GM12878 (cell line): ENCODE measurements around the gene CAPSL. TPM values are rescaled to one million over a fixed set of nuclear protein-coding genes. Genes with fewer than 3 reads are reported as not detected.

Experiments
- CREM ChIP-seq: IDR thresholded peaks from 2 replicates; pipeline ENCODE4 v1.6.1; 2014; ENCODE audit warnings: antibody characterized with exemption, low read depth
- EP300 ChIP-seq, 2 experiments: fragments of 150-350 bp in 1 of 2; IDR thresholded peaks; 2 replicates each; pipeline ENCODE4 v1.6.1; 2011 to 2012; ENCODE audit warnings: low read depth in 2 of 2, low read length in 2 of 2, borderline replicate concordance in 1 of 2, improper control_type of control experiment in 1 of 2, inconsistent platforms in 1 of 2; ENCODE audit not compliant: control insufficient read depth in 1 of 2
- KDM1A ChIP-seq: fragments of 200-600 bp; sonication (generic); IDR thresholded peaks from 2 replicates; pipeline ENCODE4 v1.6.1; 2016; ENCODE audit warnings: borderline replicate concordance
- NFXL1 ChIP-seq: fragments of 450-650 bp; IDR thresholded peaks from 2 replicates; pipeline ENCODE4 v1.6.1; 2017; ENCODE audit warnings: antibody characterized with exemption, mild to moderate bottlenecking, borderline replicate concordance
- PML ChIP-seq: IDR thresholded peaks from 2 replicates; pipeline ENCODE4 v1.6.1; 2012; ENCODE audit warnings: low read length, inconsistent platforms
- RAD21 ChIP-seq: IDR thresholded peaks from 2 replicates; pipeline ENCODE4 v1.6.1; 2011; ENCODE audit warnings: mild to moderate bottlenecking, low read depth, low read length, moderate library complexity; ENCODE audit not compliant: insufficient read depth
- SIN3A ChIP-seq: IDR thresholded peaks from 2 replicates; pipeline ENCODE4 v1.6.1; 2012; ENCODE audit warnings: low read depth, low read length, improper control_type of control experiment
- TARDBP ChIP-seq: IDR thresholded peaks from 2 replicates; pipeline ENCODE4 v1.6.1; 2016; ENCODE audit warnings: borderline replicate concordance
- ZNF384 ChIP-seq: IDR thresholded peaks from 2 replicates; pipeline ENCODE4 v1.6.1; 2012; ENCODE audit warnings: low read depth, mild to moderate bottlenecking, low read length, improper control_type of control experiment, borderline replicate concordance
- polyA plus RNA-seq, 11 experiments: library from polyadenylated mRNA; depleted of rRNA in 4 of 11; unstranded in 6 of 11; stranded (reverse) in 5 of 11; fragments of >200 nt; fragmentation: Nextera tagmentation in 4 of 11; fragmentation: Illumina TruSeq in 1 of 11; extraction: Ambion mirVana in 4 of 11; extraction: Trizol in 1 of 11; gene quantifications; 1 replicate in 1 of 11; 2 replicates in 10 of 11; pipeline versions ENCODE4 v1.2.1 to v1.2.3, GENCODE V29; 2011 to 2016; ENCODE audit warnings: inconsistent platforms in 2 of 11, missing spikeins in 2 of 11, low read depth in 1 of 11
- total RNA-seq, 4 experiments: library from RNA; depleted of rRNA in 3 of 4; stranded (reverse); fragments of >200 nt in 3 of 4; fragmentation: Illumina TruSeq in 1 of 4; extraction: Trizol in 1 of 4; gene quantifications; 2 replicates each; pipeline versions ENCODE4 v1.2.1 to v1.2.3, GENCODE V29; 2013 to 2021
- TF ChIP-seq, protein P1 (sequence below): fragments of 450-650 bp; formaldehyde crosslinking; IDR thresholded peaks from 2 replicates; pipeline ENCODE4 v1.4.0; 2020; ENCODE audit warnings: mild to moderate bottlenecking, moderate library complexity
- TF ChIP-seq, protein P2 (sequence below): IDR thresholded peaks from 2 replicates; pipeline ENCODE4 v1.6.1; 2012; ENCODE audit warnings: improper control_type of control experiment, low read depth, low read length; ENCODE audit not compliant: insufficient replicate concordance
- TF ChIP-seq, protein P3 (sequence below): fragments of 450-650 bp; IDR thresholded peaks from 2 replicates; pipeline ENCODE4 v1.6.1; 2017; ENCODE audit warnings: antibody characterized with exemption, mild to moderate bottlenecking, moderate library complexity
- TF ChIP-seq, protein P4 (sequence below): IDR thresholded peaks from 2 replicates; pipeline ENCODE4 v1.6.1; 2012; ENCODE audit warnings: low read depth, low read length, improper control_type of control experiment
- TF ChIP-seq, protein P5 (sequence below): IDR thresholded peaks from 2 replicates; pipeline ENCODE4 v1.6.1; 2012; ENCODE audit warnings: low read depth, low read length, improper control_type of control experiment

Gene CAPSL
- total and polyA plus RNA-seq, 10 of the 15 experiments (the other 5 are each of a cell fraction or from before 2014, with no cell fraction given), result 0.19 to 0.57 (median 0.20) TPM; not detected in 7

DNA sequence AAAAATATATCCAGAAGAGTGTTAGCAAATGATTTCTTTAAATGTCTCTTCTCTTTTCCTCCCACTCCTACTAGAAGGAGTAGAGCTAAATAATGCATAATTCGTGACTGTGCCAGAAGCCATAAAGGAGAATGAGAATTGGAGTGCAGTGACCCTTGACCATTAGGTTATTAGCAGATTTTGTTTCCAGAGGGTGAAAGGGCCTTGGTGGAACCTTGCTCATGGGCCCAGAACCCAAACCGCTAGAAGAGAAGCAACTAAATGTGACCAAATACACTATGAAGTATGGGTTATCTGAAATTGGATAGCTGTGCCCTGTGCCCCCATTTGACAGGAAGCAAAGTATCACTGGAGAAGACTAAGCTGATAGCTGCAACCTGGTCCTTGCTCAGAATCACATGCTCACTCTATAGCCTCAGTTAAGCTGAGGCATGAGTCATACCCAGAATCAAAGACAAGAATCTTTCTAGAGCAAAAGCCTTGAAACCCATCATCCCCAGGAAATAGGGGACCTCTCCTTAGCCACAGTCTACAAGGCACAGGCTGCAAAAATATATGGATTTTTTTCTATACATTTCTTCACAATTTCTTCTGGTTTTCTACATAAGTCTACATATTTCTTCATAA, 36.3 kb downstream of the CAPSL start (continued):
- TF ChIP-seq, protein P1, sequence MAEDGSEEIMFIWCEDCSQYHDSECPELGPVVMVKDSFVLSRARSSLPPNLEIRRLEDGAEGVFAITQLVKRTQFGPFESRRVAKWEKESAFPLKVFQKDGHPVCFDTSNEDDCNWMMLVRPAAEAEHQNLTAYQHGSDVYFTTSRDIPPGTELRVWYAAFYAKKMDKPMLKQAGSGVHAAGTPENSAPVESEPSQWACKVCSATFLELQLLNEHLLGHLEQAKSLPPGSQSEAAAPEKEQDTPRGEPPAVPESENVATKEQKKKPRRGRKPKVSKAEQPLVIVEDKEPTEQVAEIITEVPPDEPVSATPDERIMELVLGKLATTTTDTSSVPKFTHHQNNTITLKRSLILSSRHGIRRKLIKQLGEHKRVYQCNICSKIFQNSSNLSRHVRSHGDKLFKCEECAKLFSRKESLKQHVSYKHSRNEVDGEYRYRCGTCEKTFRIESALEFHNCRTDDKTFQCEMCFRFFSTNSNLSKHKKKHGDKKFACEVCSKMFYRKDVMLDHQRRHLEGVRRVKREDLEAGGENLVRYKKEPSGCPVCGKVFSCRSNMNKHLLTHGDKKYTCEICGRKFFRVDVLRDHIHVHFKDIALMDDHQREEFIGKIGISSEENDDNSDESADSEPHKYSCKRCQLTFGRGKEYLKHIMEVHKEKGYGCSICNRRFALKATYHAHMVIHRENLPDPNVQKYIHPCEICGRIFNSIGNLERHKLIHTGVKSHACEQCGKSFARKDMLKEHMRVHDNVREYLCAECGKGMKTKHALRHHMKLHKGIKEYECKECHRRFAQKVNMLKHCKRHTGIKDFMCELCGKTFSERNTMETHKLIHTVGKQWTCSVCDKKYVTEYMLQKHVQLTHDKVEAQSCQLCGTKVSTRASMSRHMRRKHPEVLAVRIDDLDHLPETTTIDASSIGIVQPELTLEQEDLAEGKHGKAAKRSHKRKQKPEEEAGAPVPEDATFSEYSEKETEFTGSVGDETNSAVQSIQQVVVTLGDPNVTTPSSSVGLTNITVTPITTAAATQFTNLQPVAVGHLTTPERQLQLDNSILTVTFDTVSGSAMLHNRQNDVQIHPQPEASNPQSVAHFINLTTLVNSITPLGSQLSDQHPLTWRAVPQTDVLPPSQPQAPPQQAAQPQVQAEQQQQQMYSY (CRISPR knock-in tag), result no peak
- TF ChIP-seq KDM1A (no peak), TARDBP (no peak), RAD21 (no peak), CREM (no peak; the same call in 1 of the 2 replicates), ZNF384 (no peak), PML (no peak), SIN3A (no peak), NFXL1 (no peak), EP300 (IDR thresholded peaks at IDR 0.05; ENCODE audit: borderline replicate concordance in 1 of 2, control insufficient read depth in 1 of 2, low read depth in 2 of 2, low read length in 2 of 2) (no peak)
- TF ChIP-seq, protein P2, sequence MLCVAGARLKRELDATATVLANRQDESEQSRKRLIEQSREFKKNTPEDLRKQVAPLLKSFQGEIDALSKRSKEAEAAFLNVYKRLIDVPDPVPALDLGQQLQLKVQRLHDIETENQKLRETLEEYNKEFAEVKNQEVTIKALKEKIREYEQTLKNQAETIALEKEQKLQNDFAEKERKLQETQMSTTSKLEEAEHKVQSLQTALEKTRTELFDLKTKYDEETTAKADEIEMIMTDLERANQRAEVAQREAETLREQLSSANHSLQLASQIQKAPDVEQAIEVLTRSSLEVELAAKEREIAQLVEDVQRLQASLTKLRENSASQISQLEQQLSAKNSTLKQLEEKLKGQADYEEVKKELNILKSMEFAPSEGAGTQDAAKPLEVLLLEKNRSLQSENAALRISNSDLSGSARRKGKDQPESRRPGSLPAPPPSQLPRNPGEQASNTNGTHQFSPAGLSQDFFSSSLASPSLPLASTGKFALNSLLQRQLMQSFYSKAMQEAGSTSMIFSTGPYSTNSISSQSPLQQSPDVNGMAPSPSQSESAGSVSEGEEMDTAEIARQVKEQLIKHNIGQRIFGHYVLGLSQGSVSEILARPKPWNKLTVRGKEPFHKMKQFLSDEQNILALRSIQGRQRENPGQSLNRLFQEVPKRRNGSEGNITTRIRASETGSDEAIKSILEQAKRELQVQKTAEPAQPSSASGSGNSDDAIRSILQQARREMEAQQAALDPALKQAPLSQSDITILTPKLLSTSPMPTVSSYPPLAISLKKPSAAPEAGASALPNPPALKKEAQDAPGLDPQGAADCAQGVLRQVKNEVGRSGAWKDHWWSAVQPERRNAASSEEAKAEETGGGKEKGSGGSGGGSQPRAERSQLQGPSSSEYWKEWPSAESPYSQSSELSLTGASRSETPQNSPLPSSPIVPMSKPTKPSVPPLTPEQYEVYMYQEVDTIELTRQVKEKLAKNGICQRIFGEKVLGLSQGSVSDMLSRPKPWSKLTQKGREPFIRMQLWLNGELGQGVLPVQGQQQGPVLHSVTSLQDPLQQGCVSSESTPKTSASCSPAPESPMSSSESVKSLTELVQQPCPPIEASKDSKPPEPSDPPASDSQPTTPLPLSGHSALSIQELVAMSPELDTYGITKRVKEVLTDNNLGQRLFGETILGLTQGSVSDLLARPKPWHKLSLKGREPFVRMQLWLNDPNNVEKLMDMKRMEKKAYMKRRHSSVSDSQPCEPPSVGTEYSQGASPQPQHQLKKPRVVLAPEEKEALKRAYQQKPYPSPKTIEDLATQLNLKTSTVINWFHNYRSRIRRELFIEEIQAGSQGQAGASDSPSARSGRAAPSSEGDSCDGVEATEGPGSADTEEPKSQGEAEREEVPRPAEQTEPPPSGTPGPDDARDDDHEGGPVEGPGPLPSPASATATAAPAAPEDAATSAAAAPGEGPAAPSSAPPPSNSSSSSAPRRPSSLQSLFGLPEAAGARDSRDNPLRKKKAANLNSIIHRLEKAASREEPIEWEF, result no peak
- TF ChIP-seq, protein P3, sequence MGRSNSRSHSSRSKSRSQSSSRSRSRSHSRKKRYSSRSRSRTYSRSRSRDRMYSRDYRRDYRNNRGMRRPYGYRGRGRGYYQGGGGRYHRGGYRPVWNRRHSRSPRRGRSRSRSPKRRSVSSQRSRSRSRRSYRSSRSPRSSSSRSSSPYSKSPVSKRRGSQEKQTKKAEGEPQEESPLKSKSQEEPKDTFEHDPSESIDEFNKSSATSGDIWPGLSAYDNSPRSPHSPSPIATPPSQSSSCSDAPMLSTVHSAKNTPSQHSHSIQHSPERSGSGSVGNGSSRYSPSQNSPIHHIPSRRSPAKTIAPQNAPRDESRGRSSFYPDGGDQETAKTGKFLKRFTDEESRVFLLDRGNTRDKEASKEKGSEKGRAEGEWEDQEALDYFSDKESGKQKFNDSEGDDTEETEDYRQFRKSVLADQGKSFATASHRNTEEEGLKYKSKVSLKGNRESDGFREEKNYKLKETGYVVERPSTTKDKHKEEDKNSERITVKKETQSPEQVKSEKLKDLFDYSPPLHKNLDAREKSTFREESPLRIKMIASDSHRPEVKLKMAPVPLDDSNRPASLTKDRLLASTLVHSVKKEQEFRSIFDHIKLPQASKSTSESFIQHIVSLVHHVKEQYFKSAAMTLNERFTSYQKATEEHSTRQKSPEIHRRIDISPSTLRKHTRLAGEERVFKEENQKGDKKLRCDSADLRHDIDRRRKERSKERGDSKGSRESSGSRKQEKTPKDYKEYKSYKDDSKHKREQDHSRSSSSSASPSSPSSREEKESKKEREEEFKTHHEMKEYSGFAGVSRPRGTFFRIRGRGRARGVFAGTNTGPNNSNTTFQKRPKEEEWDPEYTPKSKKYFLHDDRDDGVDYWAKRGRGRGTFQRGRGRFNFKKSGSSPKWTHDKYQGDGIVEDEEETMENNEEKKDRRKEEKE, result no peak
- TF ChIP-seq, protein P4, sequence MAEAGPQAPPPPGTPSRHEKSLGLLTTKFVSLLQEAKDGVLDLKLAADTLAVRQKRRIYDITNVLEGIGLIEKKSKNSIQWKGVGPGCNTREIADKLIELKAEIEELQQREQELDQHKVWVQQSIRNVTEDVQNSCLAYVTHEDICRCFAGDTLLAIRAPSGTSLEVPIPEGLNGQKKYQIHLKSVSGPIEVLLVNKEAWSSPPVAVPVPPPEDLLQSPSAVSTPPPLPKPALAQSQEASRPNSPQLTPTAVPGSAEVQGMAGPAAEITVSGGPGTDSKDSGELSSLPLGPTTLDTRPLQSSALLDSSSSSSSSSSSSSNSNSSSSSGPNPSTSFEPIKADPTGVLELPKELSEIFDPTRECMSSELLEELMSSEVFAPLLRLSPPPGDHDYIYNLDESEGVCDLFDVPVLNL, result no peak
- TF ChIP-seq, protein P5, sequence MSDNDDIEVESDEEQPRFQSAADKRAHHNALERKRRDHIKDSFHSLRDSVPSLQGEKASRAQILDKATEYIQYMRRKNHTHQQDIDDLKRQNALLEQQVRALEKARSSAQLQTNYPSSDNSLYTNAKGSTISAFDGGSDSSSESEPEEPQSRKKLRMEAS, result no peak
